ENCODE measurements around the gene L3MBTL3. TPM values are rescaled to one million over a fixed set of nuclear protein-coding genes. Genes with fewer than 3 reads are reported as not detected.

L3MBTL3 gene
- total RNA-seq, 1 experiment from 2014 or later: 4.7 TPM

GRCh38 chr6:130010387-130010786 is 8.0 kb upstream of the L3MBTL3 start:
- H4K5ac ChIP-seq (ENCODE audit: insufficient read length, low read depth, low read length): no peak overlapping the region

More at GRCh38 chr6:130010387-130010786, 8.0 kb upstream of the L3MBTL3 start:
- no peaks in the 10 kb centered on the region for H3K9me3 ChIP-seq (ENCODE audit: control insufficient read depth, low read depth, low read length)
- no peak overlapping the region for H2BK20ac ChIP-seq (ENCODE audit: low read depth, low read length, poor library complexity, severe bottlenecking)
- no peak overlapping the region for H4K91ac ChIP-seq (ENCODE audit: insufficient read length, low read depth, low read length)
- TF ChIP-seq CTCF (conservative IDR thresholded peaks at IDR 0.05): no peak
- H3K56ac ChIP-seq (ENCODE audit: insufficient read length, low read depth, low read length): no peak overlapping the region
- no peak overlapping the region for H3K23ac ChIP-seq (ENCODE audit: insufficient read length, low read depth, low read length)
- H4K20me1 ChIP-seq (ENCODE audit: control insufficient read depth, insufficient read depth, insufficient read length): no peaks in the 10 kb centered on the region
- no peak overlapping the region for H3K4ac ChIP-seq (ENCODE audit: low read depth, low read length)
- no peak overlapping the region for H3T11ph ChIP-seq (ENCODE audit: low read length)
- no peak overlapping the region for H3K14ac ChIP-seq (ENCODE audit: insufficient read depth, low read length)
- H3K4me1 Mint-ChIP-seq: peaks cover 3 to 11% of the 10 kb centered on the region in 2 experiments
- no peaks in the 10 kb centered on the region; the same call in 1 of the 2 replicates for H3K4me1 ChIP-seq (ENCODE audit: insufficient read depth, low read length)
- DNase-seq: no peak
- H3K9ac ChIP-seq (ENCODE audit: extremely low read depth, insufficient read length, low read length): no peak overlapping the region
- no peak overlapping the region for H2BK5ac ChIP-seq (ENCODE audit: insufficient read length, low read length)
- H2BK12ac ChIP-seq (ENCODE audit: insufficient read length, low read depth, low read length): no peak overlapping the region
- no peak overlapping the region for H2BK15ac ChIP-seq (ENCODE audit: low read depth, low read length)
- H2AFZ ChIP-seq (ENCODE audit: low read length): no peak overlapping the region
- no peaks in the 10 kb centered on the region for H3K23me2 ChIP-seq (ENCODE audit: insufficient read length, low read depth, low read length, poor library complexity, severe bottlenecking)
- H3K27me3 Mint-ChIP-seq (ENCODE audit: low read depth): peaks cover 2% of the 10 kb centered on the region; the same call in 1 of the 2 replicates
- H3K79me1 ChIP-seq (ENCODE audit: insufficient read depth, low read depth, low read length, poor library complexity, severe bottlenecking): no peaks in the 10 kb centered on the region
- no CpG with 5 or more reads among the region's 2 CpGs for WGBS (ENCODE audit: extremely low coverage, insufficient read length, low lambda C conversion rate)
- no peaks in the 10 kb centered on the region for H3K79me2 ChIP-seq (ENCODE audit: insufficient read depth, low read length)
- no peak overlapping the region for H3K4me2 ChIP-seq (ENCODE audit: insufficient read depth, insufficient read length, low read length)
- H4K8ac ChIP-seq (replicated peaks; ENCODE audit: insufficient read length, low read depth, low read length): no peak overlapping the region
- no peaks in the 10 kb centered on the region for H3K27me3 ChIP-seq (ENCODE audit: insufficient read depth, low read length)
- peaks cover 0 to 4% (median 0%) of the 10 kb centered on the region in 3 experiments; a peak in 1 of 7 replicates for H3K36me3 Mint-ChIP-seq (ENCODE audit: insufficient read depth in 1 of 3, low read depth in 3 of 3)
- H2AK5ac ChIP-seq (ENCODE audit: insufficient read length, low read length): no peak overlapping the region
- no peak overlapping the region; a peak in 1 of 7 replicates for H3K27ac Mint-ChIP-seq
- peaks cover 0 to 5% of the 10 kb centered on the region in 2 experiments; a peak in 2 of 5 replicates for H3K9me3 Mint-ChIP-seq
- no peak overlapping the region for H2BK120ac ChIP-seq (ENCODE audit: low read depth, low read length, poor library complexity, severe bottlenecking)
- H3K27ac ChIP-seq (ENCODE audit: insufficient read length, low read depth, low read length): no peak overlapping the region
- H3K18ac ChIP-seq (ENCODE audit: insufficient read length, low read depth, low read length): no peak overlapping the region
- H3K4me3 Mint-ChIP-seq: no peak overlapping the region
